ENCODE measurements around the gene MGAT3. TPM values are rescaled to one million over a fixed set of nuclear protein-coding genes. Genes with fewer than 3 reads are reported as not detected.

Gene MGAT3
- total and polyA plus RNA-seq, 2 of the 13 experiments (the other 11 are each of a cell fraction or from before 2014, with no cell fraction given) = 0.11 to 0.15 TPM

DNA sequence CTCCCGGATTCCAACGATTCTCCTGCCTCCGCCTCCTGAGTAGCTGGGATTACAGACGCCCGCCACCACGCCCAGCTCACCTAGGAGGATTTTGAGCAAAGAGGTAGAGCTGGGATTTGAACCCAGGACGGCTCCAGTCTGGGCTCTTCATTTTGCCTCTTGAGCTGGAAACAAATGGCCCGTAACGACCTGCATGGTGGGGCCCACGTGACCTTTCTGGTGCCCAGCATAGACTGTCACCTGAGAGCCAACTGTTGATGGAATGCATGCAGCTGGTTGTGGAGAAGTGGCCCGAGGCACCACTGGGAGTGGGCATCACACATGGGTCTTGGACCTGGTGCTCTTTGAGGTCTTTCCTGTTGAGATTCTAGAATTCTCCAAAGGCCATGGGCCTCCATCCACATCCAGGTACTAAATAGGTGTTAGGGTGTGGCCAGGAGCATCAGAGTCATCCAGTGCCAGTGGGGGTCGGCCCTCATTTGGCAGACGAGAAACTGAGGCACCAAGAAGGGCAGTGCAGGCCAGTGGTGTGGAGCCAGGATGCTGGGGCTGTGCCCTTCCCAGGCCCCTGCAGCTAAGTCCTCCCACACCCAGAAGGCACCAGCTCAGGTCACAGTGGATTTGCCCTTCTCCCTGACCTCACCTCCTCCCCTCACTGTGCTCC lies 67.4 kb downstream of the MGAT3 start (continued):
- TF ChIP-seq SOX13 (IDR thresholded peaks at IDR 0.05) = no peak
- TF ChIP-seq SOX13 (CRISPR knock-in tag; conservative IDR thresholded peaks at IDR 0.05 in 1 of 2, IDR thresholded peaks at IDR 0.05 in 1 of 2) = no peak
- TF ChIP-seq PAF1 (CRISPR knock-in tag; IDR thresholded peaks at IDR 0.05) = peak; percentile 64
- TF ChIP-seq ARNT2 (CRISPR knock-in tag; IDR thresholded peaks at IDR 0.05; ENCODE audit: low read depth) = peak; percentile 49; the same call in 1 of the 2 replicates
- TF ChIP-seq ZBTB21 (CRISPR knock-in tag; IDR thresholded peaks at IDR 0.05) = no peak
- TF ChIP-seq MAFK (conservative IDR thresholded peaks at IDR 0.05 in 1 of 2, IDR thresholded peaks at IDR 0.05 in 1 of 2; ENCODE audit: low read length in 2 of 2) = no peak
- 0 out of 2 replicates have a peak, but pooled peaks have one; percentile 17 for TF ChIP-seq SALL2 (CRISPR knock-in tag; IDR thresholded peaks at IDR 0.05)
- TF ChIP-seq ZNF20 (CRISPR knock-in tag; IDR thresholded peaks at IDR 0.05) = no peak
- TF ChIP-seq TIGD3 (CRISPR knock-in tag; IDR thresholded peaks at IDR 0.05; ENCODE audit: borderline replicate concordance) = 0 out of 2 replicates have a peak, but pooled peaks have one; percentile 61
- TF ChIP-seq ZNF510 (CRISPR knock-in tag; IDR thresholded peaks at IDR 0.05; ENCODE audit: low read depth) = no peak
- TF ChIP-seq ZNF577 (CRISPR knock-in tag; IDR thresholded peaks at IDR 0.05; ENCODE audit: borderline replicate concordance, low read depth) = no peak
- TF ChIP-seq CENPT (CRISPR knock-in tag; IDR thresholded peaks at IDR 0.05; ENCODE audit: low read depth) = no peak
- no peak for TF ChIP-seq ISX (CRISPR knock-in tag; conservative IDR thresholded peaks at IDR 0.05)
- TF ChIP-seq TFDP1 (CRISPR knock-in tag; IDR thresholded peaks at IDR 0.05; ENCODE audit: borderline replicate concordance) = no peak
- TF ChIP-seq, protein P1, sequence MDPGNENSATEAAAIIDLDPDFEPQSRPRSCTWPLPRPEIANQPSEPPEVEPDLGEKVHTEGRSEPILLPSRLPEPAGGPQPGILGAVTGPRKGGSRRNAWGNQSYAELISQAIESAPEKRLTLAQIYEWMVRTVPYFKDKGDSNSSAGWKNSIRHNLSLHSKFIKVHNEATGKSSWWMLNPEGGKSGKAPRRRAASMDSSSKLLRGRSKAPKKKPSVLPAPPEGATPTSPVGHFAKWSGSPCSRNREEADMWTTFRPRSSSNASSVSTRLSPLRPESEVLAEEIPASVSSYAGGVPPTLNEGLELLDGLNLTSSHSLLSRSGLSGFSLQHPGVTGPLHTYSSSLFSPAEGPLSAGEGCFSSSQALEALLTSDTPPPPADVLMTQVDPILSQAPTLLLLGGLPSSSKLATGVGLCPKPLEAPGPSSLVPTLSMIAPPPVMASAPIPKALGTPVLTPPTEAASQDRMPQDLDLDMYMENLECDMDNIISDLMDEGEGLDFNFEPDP (CRISPR knock-in tag; conservative IDR thresholded peaks at IDR 0.05) = no peak
- TF ChIP-seq, protein P2, sequence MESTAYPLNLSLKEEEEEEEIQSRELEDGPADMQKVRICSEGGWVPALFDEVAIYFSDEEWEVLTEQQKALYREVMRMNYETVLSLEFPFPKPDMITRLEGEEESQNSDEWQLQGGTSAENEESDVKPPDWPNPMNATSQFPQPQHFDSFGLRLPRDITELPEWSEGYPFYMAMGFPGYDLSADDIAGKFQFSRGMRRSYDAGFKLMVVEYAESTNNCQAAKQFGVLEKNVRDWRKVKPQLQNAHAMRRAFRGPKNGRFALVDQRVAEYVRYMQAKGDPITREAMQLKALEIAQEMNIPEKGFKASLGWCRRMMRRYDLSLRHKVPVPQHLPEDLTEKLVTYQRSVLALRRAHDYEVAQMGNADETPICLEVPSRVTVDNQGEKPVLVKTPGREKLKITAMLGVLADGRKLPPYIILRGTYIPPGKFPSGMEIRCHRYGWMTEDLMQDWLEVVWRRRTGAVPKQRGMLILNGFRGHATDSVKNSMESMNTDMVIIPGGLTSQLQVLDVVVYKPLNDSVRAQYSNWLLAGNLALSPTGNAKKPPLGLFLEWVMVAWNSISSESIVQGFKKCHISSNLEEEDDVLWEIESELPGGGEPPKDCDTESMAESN (CRISPR knock-in tag; conservative IDR thresholded peaks at IDR 0.05) = peak; percentile 40; the same call in 1 of the 2 replicates
- TF ChIP-seq ZBTB26 (CRISPR knock-in tag; IDR thresholded peaks at IDR 0.05; ENCODE audit: borderline replicate concordance) = 0 out of 2 replicates have a peak, but pooled peaks have one; percentile 3
